Measurements from ENCODE around the gene UNK.

UNK gene

GRCh38 chr17:75846692-75847613 is 62.3 kb downstream of the UNK start:
- in situ Hi-C loops (cut with MboI; ENCODE audit: low sequenced_read_pairs, unreplicated experiment) = no loop called here
- TF ChIP-seq, protein P1, sequence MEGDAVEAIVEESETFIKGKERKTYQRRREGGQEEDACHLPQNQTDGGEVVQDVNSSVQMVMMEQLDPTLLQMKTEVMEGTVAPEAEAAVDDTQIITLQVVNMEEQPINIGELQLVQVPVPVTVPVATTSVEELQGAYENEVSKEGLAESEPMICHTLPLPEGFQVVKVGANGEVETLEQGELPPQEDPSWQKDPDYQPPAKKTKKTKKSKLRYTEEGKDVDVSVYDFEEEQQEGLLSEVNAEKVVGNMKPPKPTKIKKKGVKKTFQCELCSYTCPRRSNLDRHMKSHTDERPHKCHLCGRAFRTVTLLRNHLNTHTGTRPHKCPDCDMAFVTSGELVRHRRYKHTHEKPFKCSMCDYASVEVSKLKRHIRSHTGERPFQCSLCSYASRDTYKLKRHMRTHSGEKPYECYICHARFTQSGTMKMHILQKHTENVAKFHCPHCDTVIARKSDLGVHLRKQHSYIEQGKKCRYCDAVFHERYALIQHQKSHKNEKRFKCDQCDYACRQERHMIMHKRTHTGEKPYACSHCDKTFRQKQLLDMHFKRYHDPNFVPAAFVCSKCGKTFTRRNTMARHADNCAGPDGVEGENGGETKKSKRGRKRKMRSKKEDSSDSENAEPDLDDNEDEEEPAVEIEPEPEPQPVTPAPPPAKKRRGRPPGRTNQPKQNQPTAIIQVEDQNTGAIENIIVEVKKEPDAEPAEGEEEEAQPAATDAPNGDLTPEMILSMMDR (IDR thresholded peaks at IDR 0.05; ENCODE audit: borderline replicate concordance, control extremely low read depth, extremely low read depth, insufficient read depth, missing control alignments) = no peak
- DNase-seq (ENCODE audit: low spot score) = no peak

DNA sequence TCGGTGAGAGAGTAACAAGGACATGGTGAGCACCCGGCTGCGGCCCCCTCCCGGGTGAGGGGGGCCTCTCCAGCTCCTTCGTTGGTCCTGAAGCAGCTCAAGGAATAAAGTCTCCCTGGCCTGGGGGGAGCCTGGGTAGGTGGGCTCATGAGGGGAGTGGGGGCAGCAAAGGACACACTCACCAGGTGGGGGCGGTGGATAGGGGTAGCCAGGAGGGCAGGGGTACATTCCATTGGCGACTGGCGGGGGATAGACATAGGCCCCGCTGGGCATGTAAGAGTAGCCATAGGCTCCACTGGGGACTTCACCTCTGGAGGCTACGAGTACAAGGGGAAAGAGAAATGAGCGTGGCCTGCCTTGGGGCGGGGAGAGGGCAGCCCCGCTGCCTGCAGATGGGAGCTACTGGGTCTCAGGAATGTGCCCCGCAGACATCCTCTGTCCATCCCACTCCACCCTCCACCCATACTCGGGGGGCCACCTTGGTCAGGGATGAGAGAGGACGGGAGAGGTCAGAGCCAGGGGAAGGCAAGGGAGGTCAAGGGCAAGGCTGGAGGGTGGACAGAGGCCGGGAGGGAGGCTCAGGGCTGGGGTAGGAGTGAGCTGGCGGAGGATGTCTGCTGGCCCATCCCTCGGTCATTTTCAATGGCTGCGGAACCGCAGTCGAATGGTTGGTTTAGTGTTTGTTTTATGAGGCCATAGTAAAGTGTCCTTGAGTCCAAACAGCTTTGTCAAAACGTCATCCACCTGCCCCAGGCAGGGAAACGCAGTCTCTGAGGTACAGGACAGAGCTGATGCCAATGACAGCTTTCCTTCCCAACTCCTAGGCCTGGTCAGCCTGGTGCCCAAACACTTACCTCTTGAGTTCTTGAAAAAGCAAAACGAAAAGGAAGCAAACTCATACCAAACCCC is 63.3 kb downstream of the UNK start:
- in situ Hi-C loops (cut with MboI; ENCODE audit: low sequenced_read_pairs, unreplicated experiment) = no loop called here
- TF ChIP-seq, protein P1 (IDR thresholded peaks at IDR 0.05; ENCODE audit: borderline replicate concordance, control extremely low read depth, extremely low read depth, insufficient read depth, missing control alignments) = no peak
- DNase-seq (ENCODE audit: low spot score) = no peak

- in situ Hi-C loops (cut with MboI; ENCODE audit: low sequenced_read_pairs, unreplicated experiment) = no loop called here
- TF ChIP-seq, protein P1 (IDR thresholded peaks at IDR 0.05; ENCODE audit: borderline replicate concordance, control extremely low read depth, extremely low read depth, insufficient read depth, missing control alignments) = peak; percentile 78
- DNase-seq (ENCODE audit: low spot score) = peak; percentile 72
Observed at GRCh38 chr17:75848523-75849278, 64.1 kb downstream of the UNK start.

DNA sequence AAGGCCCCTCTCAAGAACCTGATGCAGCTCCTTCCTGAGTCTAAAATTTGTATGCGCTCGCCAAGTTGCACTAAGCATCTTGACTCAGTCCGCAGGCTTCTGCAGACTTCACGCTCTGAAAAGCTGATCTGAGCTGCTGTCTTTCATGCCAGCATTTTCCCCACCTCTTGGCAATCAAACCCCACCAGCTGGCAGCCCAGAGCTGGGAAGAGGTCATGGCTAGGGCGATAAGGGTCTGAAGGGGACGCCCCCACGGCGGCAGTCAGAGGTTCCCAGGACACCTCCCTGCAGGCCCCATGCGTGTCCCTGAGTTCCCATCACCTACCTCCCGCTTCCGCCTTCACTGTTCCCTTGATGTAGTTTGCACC is 64.7 kb downstream of the UNK start:
- TF ChIP-seq, protein P1 (IDR thresholded peaks at IDR 0.05; ENCODE audit: borderline replicate concordance, control extremely low read depth, extremely low read depth, insufficient read depth, missing control alignments) = no peak
- in situ Hi-C loops (cut with MboI; ENCODE audit: low sequenced_read_pairs, unreplicated experiment) = no loop called here
- DNase-seq (ENCODE audit: low spot score) = no peak

DNA sequence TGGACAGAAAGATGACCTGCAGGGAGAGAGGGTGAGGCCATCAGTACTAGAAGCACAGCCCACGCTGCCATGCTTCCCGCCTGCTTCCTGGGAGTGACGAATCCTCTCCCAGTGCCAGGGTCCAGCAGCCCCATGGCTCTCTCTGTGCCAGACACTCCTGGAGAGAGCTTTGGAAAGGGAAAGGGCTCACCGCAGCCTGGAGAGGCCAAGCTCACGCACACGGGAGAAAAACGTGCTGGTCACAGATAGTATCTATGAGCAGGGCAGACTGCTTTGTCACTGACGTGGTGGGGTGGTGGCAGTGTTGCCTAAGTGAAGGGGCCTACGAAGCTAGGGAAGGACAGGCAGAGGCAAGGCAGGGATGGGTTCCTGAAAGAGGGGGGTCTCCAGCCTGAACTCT is 65.1 kb downstream of the UNK start:
- TF ChIP-seq, protein P1 (IDR thresholded peaks at IDR 0.05; ENCODE audit: borderline replicate concordance, control extremely low read depth, extremely low read depth, insufficient read depth, missing control alignments) = no peak
- in situ Hi-C loops (cut with MboI; ENCODE audit: low sequenced_read_pairs, unreplicated experiment) = no loop called here
- no peak for DNase-seq (ENCODE audit: low spot score)

All from GM13976 (cell line).